Ramos (cell line): ENCODE data around the gene RIPOR2.

Experiments
- in situ Hi-C: fragments of 300-500 bp; cut with MboI; formaldehyde crosslinking; loops from one replicate; pipeline ENCODE4 v1.14.3; 2022; ENCODE audit warnings: low sequenced_read_pairs; ENCODE audit not compliant: unreplicated experiment

The RIPOR2 gene

GRCh38 chr6:24825130-24825630 is 110.6 kb downstream of the RIPOR2 start:
- in situ Hi-C loops: no loop called here

DNA sequence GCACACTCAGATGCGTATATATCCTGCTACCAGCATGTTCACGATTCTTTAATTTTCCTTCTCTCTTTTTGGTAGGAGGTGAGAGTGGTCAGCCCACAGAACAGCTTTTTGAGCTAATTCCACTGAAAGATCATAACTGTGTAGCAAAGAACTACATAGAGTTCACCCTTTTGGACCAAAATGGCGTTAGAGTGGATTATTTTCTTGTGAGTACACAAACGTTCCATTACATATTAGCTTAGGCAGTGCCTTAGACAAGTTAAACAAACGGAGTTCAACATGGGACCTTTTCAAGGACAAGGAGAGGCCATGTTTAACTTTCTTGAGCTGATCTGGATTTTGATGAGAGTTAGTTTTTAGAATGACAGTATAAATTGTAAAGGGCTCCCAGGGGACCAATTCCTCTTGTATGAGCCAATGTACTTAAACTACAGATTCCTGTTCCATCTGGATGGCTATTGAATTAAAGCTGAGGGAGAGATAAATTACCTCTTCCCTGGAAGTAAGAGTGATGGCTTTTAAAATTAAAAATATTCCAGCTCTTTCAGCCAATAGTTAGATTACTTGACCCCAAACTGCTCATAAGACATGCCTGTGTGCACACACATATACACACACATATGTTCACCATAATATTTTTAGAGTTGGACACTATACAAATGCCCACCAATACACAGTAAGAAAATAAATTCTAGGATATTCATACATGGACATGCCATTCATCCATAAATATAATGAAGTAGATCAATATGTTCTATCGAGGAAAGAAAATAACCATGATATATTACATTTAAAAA is 111.4 kb downstream of the RIPOR2 start:
- in situ Hi-C loops: no loop called here

GRCh38 chr6:24823185-24823584 is 112.6 kb downstream of the RIPOR2 start:
- in situ Hi-C loops: no loop called here

DNA sequence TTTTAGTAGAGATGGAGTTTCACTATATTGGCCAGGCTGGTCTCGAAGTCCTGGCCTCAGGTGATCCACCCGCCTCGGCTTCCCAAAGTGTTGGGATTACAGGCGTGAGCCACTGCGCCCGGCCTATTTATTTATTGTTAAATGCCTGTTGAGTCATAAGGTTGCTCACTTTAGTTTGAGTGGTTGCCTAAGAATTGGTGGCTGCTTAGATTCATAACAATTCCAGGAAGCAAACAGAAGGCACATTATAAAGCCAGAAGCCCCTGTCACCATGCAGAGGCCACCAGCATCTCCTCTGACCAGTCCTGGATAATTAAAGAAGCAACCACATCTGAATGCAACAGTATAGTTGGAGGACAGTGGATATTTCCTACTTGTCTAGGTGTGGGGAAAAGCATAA is 113.1 kb downstream of the RIPOR2 start:
- in situ Hi-C loops: no loop called here

DNA sequence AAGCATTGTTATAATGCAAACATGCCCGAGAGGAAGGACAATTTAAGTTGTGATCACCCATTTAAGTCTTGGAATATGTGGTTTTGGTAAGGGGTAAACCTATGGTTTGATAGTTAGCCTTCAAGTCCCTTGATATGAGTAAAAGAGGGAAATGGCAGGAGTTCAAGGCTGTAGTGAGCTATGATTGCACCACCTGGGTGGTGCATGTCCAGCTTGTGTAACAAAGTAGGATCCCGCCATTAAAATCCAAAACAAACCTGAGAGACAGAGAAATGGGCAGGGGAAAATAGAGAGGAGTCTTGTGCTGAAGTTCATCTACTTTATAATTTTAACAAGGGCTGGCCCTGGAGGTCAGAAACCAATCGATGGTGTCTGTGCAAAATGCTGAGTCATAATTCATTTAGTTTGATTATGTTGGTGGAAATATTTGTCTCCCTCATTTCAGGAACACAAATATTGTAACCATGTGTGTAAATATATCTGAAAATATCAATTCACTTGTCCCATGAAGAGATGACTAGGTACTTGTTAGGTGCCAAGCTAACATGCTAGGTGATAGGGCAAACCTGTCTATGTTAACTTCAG is 113.8 kb downstream of the RIPOR2 start:
- in situ Hi-C loops: no loop called here

DNA sequence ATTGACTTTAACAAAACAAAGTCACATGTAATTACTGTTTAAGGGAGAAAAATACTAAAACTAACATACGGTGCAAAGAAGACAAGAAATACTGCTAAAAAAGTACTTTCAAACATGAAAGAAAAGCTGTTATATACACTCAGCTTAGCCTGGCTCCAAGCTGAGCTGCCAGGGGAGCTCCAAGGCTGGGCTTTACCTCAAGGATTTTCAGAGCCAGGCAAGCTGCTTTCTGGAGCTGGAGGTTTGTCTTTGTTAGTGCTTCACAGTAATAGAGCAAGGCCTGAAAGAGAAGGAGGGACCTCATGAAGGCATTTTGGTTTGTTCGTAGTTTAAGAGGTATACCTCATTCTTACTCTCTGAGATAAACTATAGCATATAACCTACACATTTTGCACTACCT is 117.4 kb downstream of the RIPOR2 start:
- in situ Hi-C loops: no loop called here

GRCh38 chr6:24809728-24810127 is 126.0 kb downstream of the RIPOR2 start:
- in situ Hi-C loops: no loop called here

- in situ Hi-C loops: no loop called here
Observed at GRCh38 chr6:24807584-24807983, 128.2 kb downstream of the RIPOR2 start.

DNA sequence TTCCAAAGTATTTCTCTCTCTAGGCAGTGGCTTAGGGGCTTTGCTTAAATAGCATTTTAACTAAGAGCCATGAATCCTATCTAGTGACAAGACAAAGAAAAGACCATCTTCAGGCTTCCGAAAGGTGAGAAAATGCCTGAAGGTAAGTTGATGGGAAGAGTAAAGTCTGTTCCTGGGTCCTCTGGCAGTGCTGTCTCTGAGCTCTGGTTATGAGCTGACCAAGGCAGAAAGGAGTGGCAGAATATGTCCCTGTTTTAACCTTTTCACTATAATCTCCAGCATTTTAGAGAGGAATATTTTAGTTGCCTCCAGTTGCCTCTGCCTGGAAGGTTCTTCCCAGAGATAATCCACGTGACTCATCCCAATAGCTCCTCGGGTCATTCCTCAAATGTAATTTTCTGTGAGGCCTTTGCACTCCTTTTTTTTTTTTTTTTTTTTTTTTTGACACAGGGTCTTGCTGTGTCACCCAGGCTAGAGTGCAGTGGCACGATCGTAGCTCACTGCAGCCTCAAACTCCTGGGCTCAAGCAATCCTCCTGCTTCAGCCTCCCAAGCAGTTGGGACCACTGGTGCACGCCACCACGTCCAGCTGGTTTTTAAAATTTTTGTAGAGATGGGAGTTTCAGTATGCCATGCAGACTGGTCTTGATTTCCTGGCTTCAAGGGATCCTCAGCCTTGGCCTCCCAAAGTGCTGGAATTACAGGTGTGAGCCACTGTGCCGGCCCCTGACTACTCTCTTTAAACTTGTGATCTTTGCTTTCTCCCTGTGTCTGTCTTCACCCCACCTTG is 133.3 kb downstream of the RIPOR2 start:
- in situ Hi-C loops: no loop called here

DNA sequence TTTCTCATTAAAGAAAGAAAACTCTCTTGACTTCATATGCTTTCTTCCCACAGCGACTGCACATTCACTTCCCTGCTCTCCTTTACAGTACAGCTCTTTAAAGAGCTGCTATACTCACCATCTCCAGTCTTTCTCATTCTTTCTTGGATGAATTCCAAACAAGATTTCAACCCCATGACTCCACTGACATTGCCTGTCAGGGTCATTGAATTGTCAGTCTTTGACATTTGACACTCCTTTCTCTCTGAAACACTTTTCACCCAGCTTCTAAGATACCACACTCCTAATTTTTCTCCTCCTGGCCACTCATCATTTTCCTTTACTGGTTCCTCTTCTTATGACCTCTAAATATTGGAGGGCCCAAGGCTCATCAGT is 136.2 kb downstream of the RIPOR2 start:
- in situ Hi-C loops: no loop called here

- in situ Hi-C loops: no loop called here
Observed at GRCh38 chr6:24798740-24799540, 136.8 kb downstream of the RIPOR2 start, which contains the start of gene ARMH2. TSS of gene ARMH2 (minus strand) at chr6:24798917. CDS start at chr6:24798857, 60 bp downstream.

GRCh38 chr6:24797596-24798216 is 138.1 kb downstream of the RIPOR2 start:
- in situ Hi-C loops: no loop called here

DNA sequence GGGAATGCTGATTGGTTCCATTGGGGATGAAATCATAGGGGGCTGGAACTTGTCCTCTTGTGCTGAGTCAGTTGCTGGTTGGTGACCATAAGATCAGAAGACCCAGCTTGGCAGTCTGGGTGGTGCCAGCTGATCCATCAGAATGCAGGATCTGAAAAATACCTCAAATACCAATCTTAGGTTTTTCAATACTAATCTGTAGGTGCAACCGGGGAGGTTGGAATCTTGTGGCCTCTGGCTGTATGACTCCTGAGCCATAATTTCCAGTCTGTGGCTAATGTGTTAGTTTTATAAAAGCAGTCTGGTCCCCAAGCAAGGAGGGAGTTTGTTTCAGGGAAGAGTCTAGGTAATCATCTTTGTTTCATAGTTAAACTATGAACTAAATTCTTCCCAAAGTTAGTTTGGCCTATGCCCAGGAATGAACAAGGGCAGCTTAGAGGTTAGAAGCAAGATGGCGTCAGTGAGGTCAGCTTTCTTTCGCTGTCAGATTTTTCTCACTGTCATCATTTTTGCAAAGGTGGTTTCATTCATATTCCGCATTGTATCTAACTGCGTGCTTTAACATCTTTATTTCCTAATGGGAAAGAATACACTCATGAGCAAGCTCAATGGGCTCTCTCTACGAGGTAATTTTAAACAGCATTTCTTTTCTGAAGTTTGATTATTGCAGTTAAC is 139.0 kb downstream of the RIPOR2 start:
- in situ Hi-C loops: no loop called here

DNA sequence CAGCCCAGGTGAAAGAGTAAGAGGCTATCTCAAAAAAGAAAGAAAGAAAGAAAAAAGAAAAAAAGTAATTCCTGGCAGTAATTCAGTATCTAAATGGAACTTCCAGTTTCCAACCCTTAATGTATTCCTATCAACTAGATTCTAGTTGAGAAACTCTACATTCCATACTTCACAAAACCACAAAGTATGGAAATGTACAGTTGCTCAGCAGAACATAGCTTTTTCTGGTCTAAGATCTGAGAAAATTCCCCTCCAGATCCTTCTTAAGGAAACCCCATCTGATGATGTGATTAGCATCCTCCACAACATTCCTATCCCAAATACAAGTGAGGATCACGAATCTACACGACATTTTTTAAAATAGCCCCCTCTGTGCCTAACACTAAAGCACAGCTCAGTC is 140.7 kb downstream of the RIPOR2 start:
- in situ Hi-C loops: no loop called here

DNA sequence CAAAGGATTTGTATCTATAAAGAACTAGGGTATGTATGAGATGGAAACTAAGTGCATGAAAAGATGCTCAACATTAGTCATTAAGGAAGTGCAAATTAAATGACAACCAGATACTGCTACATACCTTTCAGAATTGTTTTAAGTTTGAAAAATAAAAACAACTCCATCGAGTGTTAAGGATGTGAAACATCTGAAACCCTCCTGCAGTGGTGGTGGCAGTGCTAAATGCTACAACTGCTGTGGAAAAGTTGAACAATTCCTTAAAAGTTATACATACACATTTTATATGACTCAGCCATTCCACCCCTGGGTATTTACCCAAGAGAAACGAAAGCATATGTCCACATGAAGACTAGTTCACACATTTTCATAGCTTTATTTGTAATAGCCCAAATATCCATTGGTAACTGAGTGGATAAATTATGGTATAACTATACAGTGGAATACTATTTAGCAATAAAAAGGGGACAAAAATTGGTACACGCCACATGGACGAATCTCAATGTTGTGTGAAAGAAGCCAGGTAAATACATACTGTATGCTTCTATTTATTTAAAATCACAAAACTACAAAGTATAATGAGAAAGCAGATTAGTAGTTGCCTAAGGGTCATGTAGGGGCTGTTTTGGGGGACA is 147.6 kb downstream of the RIPOR2 start:
- in situ Hi-C loops: no loop called here

GRCh38 chr6:24780206-24780605 is 155.6 kb downstream of the RIPOR2 start:
- in situ Hi-C loops: no loop called here

GRCh38 chr6:24779416-24780016 is 156.2 kb downstream of the RIPOR2 start:
- in situ Hi-C loops: no loop called here

GRCh38 chr6:24778878-24779277 is 156.9 kb downstream of the RIPOR2 start:
- in situ Hi-C loops: no loop called here
